HS-5 (cell line): ENCODE results near the gene TOX2.
A peak's percentile ranks its signal among the peaks of the same experiment; 100 is the strongest.

Experiments
- DNase-seq: peaks from one replicate; pipeline ENCODE4 v3.0.0-alpha.2; 2012; ENCODE audit warnings: low read depth

TOX2 gene

DNA sequence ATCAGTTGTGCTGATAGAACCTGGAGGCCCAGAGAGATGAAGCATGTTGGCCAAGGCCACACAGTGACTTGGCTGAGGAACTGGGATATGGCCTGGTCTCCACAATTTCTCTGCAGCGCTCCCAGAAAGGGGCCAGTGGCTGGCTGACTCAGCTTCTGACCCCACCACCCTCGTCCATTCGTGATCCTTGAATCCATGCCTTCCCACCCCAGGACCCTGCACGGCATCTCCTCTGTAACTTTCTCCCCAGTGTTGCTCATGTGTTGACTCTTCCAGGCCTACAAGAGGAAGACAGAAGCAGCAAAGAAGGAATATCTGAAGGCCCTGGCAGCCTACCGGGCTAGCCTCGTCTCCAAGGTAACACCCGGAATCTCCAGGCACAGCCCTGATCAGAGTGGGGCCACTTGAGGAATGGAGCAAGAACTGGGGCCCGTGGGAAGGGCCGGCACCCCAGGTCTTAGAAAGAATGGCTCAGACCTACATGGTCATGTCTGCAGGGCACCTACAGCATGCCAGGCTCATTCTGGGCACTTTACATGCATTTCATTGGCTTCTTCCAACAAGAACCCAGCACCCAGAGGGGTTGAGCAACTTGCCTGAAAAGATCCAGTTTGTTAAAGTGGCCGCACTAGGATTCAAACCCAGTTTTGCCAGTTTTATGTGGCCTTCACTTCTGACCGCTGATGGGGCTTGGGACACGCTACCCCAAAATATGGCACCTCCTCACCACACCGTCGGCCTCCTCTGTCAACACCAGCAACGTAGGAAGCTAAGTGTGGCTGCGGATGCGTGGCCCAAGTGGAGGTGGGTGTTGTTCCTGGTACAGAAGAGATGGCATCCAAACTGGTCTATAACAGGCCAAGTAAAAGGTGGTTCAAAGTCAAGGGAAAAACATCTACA, 150.1 kb downstream of the TOX2 start:
- DNase-seq: no peak

DNA sequence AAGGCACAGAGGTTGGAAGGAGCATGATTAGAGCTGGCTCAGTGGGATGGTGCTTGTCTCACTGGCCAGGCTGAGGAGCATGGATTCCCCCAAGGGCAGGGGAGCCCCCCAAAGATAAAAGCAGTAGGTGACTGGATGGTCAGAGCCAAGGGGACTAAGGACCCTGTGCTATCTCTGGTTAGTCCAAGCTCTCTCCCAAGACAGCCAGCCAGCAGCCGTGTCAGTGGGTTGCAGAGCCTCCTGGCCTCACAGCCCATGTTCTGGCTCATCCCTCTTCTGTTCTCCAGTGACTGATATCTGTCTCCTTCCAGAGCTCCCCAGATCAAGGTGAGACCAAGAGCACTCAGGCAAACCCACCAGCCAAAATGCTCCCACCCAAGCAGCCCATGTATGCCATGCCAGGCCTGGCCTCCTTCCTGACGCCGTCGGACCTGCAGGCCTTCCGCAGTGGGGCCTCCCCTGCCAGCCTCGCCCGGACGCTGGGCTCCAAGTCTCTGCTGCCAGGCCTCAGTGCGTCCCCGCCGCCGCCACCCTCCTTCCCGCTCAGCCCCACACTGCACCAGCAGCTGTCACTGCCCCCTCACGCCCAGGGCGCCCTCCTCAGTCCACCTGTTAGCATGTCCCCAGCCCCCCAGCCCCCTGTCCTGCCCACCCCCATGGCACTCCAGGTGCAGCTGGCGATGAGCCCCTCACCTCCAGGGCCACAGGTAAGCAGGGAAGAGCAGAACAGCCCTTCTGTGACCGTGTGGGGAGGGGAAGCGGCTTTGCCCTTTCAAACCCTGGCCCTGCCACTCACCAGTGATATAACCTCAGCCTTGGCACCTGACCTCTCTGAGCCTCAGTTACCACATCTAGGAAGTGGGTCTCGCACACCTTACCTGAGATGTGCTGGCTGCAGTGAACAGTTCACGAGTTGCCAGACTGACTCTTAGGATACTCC, 151.0 kb downstream of the TOX2 start:
- no peak for DNase-seq

DNA sequence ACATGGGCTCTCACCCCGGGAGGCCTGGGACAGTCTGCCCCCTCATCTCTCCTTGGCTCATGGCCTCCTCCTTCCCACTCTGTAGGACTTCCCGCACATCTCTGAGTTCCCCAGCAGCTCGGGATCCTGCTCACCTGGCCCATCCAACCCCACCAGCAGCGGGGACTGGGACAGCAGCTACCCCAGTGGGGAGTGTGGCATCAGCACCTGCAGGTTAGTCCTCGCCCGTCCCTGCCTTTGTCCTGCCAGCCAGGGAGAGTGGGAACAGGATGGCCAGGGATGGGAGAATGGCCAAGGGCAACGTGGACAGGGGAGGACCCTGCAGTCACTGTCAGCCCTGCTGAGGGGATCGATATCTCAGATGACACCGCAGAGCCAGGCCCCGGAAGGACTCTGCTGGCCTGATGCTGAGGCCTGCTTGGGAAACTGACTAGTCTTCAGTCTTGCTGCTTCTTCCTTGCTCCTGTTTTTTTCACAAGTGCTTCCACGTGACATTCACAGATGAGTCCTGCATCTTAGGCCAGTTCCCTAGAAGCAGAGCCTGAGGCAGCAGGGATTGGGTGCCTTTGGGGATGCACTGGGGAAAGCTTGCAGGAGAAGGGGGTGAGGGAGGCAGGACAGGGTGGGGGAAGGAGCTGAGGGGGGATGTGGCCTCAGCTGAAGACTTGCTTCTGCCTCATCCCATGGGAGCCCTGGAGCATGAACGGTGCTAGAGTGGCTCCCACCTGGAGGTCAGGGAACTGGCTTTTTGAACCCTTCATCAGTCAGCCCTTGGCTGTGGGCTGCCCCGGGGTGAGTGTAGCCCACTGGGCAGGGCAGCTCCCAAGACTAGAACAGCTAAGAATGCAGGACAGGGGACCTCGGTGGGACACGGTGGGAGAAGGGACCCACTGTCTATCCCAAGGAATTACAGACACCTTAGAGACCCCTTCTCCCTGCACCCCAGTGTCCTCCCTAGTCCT, 152.3 kb downstream of the TOX2 start:
- no peak for DNase-seq

DNA sequence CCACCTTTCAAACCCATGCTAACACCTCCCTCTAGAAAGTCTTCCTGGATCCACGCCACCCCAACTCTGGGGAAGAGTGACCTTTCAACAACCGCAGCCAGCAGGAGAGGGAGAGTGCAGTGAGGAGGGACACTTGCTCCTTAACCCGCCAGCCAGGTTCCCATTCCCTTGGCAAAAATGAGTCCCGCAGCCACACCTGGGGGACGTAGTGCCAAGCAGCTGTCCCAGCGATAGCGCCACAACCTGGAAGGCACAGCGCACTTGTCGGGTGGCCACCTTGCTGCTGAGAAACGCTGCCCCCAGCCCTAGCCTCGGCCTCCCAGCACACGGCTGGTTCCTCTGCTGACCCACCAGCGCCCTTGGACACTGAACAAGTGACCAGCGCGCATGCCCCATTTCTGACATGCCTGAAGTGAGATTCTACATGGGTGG, 153.0 kb downstream of the TOX2 start:
- no peak for DNase-seq

DNA sequence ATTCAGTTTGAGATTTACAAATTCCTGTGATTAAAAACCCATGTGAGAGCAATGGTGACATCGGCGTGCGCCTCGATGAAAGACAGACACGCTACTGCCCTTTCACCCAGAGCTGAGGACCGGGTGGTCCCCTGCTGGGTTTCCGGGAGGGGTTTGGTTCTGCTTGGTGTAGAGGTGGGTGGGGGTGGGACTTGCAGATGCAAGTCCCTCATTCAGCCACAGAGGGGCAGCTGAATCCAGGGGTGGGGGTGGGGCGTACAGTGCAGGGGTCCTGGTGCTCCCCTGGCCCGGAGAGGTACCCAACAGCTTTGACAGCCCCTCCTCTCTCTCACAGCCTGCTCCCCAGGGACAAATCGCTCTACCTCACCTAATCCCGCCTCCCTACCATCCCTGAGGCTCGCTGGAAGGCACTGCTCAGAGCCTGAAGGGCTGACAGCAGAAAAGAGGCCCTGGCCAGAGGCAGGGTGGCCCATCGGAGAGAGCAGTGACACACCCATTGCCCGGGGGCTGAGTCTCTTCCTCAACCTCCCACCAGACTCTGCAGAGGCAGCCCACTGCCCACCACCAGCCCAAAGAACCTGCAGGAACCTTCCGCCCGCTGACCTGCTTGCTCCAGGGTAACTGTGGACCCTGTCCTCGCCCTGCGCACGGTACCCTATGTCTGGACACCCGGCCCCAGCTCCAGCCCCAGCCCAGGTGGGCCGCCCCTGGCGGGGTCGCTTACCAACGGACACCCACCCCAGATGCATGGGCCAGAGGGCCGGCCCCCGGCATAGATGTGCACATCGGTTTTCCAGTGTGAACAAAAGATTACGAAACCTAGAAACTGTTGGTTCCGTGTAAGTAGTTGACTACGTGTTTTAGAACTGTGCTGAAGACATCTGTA, 153.9 kb downstream of the TOX2 start:
- no peak for DNase-seq

DNA sequence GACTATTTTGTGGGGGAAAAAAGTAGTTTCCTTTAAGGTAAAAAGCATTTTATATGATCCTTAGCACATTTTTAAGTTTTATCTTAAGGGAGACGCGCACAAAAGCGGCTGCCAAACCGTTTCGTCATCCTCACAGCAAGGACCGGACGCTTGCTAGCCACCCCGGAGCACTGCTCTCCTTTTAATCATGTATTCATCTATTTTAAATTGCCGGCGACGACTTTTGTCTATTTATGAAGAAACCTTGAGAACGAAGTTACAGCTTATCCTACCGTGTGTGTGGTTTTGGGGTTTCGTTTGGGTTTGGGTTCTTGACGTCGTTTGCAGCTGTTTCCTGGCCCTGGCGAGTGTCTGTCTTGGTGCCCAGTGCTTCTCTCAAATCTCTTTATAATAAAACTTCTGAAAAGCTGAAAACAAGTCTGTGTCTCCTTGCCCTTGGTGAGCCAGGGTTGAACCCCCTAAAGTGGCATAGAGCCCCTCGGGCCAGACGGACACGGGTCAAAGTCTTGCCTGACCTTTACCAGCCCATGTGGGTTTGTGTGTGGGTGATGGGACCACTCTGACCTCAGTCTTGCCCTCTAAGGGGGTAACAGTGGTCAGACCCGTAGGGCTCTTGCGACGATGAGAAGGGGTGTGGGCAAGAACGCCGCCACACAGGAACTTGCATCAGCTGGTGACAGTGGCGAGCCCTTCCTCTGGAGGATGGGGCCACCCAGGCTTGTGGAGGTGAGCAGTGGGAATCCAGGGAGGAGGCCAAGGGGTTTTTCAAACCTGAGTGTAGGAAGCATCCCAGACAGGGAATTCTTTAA, 154.8 kb downstream of the TOX2 start:
- no peak for DNase-seq

DNA sequence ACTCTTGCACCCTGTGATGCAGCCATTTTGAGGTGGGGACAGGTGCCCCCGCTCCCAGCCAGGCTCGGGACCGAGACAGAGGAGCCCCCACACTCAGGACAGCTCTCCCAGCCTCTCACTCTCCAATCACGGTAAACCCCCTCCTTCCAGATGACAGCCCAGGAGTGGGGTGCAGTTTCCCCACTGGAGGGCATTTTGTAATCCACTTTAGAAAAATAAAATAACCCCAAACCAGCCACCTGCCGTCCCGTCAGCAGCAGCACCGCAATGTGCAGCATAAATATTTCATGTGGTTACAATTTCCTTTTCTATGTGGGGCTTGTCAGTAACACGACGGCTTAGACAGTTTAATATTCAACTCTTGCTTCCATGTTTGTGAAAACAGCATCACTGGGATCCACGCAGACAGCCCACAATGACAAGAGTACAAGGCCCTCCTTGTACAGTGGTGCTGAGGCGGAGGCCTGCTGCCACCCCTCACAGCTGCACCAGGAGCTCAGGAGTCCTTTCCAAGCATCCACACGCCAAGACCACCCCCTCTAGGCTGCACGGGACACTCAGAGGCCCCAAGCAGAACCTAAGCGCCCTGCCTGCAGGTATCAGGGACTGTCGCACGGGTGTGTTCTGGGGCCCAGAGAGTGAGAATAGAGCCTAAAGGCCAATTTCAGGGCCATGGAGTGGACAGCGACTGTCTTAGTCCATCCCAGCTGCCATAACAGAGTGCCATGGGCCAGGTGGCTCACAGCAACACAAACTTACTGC, 155.7 kb downstream of the TOX2 start:
- DNase-seq: no peak

DNA sequence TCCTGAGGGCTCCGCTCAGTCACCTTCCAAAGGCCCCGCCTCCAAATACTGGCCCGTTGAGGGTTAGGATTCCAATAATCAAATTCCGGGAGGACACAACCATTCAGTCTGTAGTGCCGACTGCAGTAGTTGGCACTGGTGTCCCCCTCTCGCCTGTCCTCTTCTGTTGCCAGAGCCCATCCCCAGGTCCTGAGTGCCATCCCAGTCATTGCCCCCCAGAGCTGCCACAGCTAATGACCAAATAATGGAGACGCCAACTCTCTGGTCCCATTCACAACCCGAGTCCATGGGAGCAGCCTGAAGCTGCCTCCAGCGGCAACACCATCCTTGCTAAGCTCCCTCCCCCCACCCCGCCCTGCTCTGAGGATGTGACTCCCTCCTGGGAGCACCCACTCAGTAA, 156.4 kb downstream of the TOX2 start:
- DNase-seq: no peak

DNA sequence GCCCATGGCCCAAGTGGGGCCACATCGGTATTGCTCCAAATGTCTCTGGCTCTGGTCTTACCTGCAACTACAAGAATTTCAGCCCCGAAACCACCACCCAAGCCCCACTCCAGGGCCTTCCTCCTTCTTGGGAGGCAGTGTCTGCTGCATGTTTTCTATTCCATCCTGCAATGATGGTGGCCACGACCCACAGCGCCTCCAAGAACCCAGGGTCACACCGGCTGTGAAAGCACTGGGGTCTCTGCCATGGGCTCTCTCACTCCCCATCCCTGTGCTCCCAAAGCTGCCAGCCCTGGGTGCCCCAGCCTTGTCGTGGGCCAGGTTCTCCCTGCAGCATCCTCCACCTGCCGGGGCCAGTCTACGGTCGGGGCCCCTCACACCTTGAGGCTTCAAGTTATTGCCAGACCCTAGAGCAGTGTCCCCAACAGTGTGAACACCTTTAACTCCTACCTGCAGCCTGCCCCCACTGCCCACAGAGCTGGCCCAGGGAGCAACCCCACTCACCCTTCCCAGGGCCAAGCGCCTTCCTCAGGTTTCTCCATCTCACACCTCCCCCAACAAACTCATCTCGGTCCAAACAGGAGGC, 157.0 kb downstream of the TOX2 start:
- no peak for DNase-seq

DNA sequence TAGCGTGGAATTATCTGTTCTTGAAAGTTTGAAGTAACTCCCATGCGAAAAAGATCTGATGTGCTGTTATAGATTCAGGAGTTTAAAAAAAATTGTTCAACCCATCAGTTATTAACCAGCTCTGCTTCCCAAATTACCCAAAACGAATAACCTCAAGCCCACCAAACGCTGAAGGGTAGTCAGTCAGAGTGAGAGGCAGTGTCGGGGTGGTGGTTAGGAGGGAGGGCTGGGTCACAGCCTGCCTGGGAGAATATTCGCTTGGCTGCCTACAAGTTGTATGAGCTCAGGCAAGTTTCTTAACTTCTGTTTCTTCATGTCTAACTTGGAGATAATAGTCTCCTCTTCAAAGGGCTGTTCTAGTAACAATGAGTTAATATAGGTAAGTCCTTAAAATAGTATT, 157.7 kb downstream of the TOX2 start:
- no peak for DNase-seq

DNA sequence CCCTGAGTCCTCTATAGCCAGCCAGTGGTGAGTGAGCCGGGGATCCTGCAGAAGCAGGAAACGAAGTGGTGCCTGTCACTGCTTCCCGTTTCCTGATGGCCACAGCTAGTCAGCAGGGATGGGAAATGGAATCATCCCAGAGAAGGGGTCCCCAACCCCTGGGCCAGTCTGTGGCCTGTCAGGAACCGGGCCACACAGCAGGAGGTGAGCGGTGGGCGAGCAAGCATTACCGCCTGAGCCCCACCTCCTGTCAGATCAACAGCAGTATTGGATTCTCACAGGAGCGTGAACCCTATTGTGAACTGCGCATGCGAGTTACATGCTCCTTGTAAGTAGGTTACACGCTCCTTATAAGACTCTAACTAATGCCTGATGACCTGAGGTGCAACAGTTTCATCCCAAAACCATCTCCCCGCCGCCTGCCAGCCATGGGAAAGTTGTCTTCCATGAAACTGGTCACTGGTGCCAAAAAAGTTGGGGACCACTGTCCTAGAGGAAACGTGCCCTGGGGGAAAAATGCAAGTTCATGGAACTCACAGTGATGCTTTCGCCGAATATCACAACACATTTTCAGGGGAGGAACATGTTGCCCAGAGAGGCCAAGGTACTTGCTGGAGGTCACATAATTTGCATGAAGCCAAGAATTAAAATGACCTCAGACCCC, 158.5 kb downstream of the TOX2 start:
- DNase-seq: no peak

DNA sequence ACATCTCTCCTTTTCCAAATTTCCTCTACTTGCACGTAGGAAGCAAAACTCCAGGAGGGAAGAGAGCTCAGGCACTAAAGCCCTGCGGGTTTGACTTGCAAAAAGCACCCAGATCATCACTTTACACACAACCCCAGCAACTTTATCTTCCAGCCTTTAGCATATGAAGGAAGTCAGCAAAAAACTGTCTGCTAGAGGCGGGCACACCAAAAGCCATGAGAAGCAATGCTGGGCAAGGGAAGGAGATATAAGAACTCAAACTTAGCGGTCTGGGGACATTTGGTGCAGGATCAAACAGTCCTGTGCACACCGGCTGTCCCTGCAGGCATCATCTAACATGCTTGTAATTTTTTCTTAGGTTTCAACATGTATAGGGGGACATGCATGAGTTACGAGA, 159.0 kb downstream of the TOX2 start:
- DNase-seq: no peak

DNA sequence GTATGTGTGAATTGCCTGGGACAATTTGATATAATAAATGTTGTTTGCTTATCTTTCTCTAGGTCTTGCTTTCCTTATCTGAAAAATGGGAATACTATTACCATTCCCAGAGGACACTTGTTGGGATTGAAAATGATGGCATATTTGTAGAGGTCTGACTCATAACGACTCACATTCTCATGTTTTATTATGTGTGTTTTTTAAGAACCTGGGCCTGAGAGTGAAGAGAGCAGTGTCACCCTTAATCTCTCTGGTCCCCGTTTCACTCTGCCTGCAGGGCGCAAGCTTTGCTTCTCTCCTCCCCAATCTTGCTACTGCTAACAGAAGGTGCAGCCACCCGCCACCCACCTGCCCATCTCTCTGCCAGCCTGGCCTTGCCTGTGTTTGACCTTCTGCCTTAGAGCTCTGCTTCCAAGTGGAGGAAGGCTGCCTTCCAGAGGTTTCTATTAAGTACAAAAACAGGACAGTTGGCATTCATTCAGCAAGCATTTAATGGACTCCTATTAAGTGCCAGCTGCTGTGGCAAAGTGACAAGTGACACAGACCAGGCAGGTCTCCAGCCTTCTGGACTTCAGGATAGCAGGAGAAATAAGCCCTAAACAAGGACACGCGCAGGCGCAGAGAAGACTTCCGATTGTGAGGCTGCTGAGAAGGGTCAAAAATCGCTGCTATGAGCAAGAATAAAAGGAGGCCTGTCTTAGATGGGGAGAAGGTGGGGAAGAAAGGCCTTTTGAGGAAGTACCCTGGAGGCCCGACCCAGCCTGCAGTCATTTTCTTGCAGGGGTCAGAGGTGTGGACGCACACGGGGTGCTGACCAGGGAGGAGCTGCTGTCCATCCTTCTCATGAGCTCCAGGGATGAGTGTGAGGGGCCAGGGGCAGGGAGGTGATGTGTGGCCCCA, 159.8 kb downstream of the TOX2 start:
- peak; percentile 52 for DNase-seq

DNA sequence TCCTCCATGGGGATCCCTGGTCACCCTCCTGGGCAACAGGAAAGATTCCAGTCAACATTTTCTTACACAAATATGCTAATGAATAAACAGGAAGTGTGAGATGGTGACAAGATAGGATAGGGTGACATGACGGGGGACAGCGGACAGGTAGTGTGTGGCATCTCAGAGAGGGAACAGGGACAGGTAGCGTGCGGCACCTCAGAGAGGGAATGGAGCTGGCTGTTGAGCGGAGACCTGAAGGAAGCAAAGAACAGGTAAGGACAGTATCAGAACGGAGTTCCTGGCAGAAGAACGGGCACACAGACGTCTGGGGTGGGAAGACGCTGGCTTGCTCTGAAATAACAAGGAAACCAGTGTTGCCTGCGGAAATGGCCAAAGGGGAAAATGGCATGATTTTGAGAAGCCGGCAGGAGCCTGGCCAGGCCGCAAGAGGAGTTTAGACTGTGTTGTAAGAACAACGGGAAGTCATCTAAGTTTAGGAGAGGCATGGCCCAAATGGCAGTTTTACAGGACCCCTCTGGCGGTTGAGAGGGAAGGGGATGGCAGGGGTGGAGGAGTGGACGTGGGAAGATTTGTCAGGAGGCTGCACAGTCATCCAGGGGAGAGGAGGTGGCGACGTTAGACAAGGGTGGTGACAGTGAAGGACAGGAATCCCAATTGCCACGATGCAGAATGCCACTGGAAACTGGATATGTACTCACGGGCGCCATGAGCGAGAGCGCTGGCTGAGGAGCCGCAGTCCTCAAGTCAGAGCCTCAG, 160.7 kb downstream of the TOX2 start:
- no peak for DNase-seq

DNA sequence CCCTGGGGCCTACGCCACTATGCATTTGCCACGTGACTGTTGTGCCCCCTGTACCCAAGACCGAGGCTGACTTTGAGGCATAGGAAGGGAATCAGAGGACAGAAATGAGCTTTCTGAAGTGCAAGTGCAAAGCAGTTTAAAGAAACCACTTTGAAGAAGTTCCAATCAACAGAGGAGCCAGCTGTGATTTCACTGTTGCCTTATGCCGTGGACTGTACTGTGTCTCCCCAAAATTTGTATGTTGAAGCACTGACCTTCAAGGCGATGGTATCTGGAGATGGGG, 161.2 kb downstream of the TOX2 start:
- no peak for DNase-seq

DNA sequence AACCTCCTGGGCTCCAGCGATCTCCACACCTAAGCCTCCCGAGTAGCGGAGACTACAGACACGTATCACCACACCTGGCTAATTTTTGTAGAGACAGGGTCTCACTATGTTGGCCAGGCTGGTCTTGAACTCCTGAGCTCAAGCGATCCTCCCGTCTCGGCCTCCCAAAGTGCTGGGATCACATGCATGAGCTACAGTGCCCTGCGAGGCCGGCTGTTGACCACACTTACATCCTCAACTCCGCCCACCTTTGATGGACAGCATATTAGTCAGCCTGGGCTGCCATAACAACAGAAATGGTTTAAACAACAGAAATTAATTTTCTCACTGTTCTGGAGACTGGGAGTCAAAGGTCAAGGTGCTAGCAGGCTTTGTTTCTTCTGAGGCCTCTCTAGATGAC, 164.6 kb downstream of the TOX2 start:
- DNase-seq: no peak

DNA sequence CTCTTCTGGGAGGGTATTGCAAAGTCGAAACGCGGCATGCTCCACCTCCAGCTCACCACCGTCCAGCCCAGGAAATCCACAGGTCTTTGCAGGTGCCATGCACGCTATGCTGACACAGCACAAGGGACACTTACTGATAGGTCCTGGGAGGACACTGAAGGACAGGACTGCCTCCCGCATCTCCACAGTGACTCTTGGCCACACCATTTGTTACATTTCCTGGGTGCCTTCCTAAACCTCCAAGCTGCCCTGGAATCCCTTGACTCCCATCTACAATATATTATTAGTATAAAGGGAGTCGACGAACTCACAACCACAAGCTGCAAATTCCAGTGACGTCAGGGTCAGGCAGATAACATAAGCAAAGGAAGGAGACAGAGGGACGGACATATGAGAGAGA, 165.4 kb downstream of the TOX2 start:
- DNase-seq: no peak
